Muscle of back (tissue), 11 donors: ENCODE measurements around the gene ARID3C. TPM values are rescaled to one million over a fixed set of nuclear protein-coding genes. Genes with fewer than 3 reads are reported as not detected.
"Not testable (repeated sequence)": the region's sequence is repeated elsewhere in the genome, so short reads cannot be mapped to it uniquely, and the experiment has no call there.

Source experiments
- DNase-seq, 3 donors: peaks; one replicate each; pipeline versions ENCODE4 v3.0.0 to v3.0.0-alpha.2; 2013
- polyA plus RNA-seq, 10 donors: library from polyadenylated mRNA; unstranded; fragments of 120-200 nt; gene quantifications; one replicate each; pipeline ENCODE4 v1.2.1, GENCODE V29; 2013; ENCODE audit not compliant: insufficient read length in 10 of 10

Gene ARID3C
- polyA plus RNA-seq, 10 donors: 0.11 to 0.24 (median 0.18) TPM; not detected in 5

DNA sequence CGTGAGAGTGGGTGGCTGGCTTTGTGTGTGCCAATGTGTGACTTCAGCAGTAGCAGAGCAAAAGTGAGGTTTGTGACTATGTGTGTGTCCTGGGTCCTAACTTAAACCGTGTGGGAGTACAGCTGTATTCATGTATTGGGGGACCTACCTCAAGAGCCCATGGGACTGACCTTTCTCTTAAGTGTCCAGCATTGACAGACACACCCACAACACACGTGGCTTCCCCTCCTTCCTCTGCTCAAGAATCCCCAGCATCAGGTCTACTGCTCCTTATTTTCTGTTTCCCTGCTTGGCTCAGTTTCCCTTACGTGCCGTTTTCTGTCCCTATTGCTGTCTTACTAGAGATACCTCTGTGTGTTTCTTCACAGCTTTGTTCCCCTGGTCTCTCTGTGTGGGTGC is 23.7 kb upstream of the ARID3C start:
- DNase-seq: peak in 1 of 3 donors; percentile 55

DNA sequence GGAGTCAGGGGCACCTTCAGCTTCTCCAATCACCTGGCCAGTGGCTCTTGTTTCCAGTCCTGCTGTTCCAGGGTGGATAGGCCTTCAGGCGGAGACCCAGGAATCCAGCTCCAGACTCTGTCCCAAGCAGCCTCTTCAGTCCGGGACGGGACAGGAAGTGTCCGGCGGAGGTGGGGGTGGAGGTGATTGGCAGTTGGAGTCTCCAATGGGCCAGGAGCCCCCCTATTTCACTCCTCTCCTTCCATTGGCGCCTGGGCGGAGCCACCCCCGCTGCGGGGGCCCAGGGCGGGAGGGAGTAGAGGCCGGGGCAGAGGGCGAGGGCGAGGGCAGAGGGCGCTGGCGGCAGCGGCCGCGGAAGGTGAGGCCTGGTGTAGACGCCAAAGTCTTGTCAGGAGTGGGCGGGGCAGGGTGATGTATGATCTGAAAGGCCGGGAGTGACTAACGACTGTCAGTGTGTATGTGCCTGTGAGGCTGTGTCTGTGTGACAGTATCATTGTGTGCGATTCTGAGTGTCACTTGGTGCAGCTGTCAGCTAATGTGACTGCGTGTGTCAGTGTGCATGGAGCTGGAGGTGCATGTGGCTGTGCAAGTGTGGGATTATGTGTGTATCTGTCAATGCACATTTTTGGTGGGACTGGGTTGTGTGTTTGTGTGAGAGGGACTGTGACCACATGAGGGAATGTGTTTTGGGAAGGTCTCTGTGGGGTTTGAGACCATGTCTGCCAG is 23.2 kb upstream of the ARID3C start, which contains the start of gene IL11RA:
Gene IL11RA (plus strand): TSS at position 310 of the 726 bp plus-strand sequence. CDS start 3,033 bp downstream, outside the sequence.
- DNase-seq: peak; percentile 90 to 96 (median 91)

DNA sequence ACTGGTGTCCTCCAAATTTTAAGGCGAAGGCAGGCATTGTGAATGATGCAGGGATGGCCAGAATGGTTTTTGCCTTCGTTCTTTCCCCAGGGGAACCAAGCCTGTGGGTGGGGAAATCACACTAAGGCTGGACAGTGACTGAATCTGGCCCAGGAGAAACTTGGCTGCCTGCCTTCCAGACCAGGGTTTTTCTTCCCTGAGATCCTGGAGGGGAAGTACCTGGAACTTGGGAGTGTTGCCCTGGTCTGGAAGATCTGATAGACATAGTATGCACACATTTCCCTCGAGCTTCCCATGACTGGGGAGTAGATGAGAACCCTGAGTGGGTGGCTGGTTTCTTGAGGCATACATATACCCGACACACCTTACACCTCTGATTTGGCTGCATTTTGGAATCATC is 22.5 kb upstream of the ARID3C start:
- DNase-seq: peak in 1 of 3 donors; percentile 37

DNA sequence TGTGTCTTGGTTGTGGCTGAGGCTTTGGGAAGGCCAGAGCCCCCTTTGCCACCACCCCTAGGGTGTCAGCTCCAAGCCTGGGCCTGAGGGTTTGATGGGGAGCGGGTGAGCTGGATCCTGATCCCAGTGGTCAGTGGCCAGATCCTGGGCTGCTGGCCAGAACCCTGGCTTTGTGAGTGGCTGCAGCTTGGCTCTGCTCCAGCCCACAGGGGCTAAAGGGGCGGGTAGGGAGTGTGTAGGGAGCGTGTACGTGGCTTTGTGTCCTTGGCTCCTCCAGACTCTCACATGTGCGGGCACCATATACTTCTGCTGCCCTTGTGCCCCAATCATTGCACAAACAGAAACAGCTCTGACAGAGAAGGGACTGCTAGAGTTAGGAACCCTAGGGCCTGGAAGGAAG is 21.9 kb upstream of the ARID3C start:
- peak in 1 of 3 donors; percentile 29 for DNase-seq

DNA sequence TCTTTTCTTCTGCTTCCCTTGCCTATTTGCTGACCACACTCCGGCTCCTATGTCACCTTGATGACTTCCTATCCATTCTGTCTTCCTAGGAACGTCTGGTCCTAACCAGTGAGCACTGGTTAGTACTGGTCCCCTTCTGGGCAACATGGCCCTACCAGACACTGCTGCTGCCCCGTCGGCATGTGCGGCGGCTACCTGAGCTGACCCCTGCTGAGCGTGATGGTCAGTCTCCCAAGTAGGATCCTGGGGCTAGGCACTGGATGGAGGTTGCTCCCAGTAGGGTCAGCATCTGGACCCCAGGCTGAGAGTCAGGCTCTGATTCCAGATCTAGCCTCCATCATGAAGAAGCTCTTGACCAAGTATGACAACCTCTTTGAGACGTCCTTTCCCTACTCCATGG is 19.8 kb upstream of the ARID3C start:
- no peak for DNase-seq

DNA sequence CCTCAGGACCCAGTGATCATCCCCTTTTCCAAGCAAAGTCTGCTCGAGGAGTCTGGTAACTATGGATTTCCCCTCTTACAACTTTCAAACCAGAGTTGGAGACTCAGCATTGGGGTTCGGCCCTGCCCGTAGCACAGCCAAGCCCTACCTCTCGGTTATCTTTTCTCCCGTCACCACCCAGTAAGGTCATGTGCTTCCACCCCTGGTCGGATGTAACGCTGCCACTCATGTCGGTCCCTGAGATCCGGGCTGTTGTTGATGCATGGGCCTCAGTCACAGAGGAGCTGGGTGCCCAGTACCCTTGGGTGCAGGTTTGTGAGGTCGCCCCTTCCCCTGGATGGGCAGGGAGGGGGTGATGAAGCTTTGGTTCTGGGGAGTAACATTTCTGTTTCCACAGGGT is 18.8 kb upstream of the ARID3C start:
- DNase-seq: no peak

DNA sequence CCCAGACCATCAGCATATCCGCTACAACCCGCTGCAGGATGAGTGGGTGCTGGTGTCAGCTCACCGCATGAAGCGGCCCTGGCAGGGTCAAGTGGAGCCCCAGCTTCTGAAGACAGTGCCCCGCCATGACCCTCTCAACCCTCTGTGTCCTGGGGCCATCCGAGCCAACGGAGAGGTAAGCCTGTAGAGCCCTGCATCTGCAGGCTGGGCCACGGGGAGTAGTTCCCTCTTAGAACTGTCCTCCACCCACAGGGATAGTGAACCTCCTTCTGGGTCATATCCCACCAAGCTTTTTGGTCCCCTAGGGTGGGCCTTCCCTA is 18.2 kb upstream of the ARID3C start:
- DNase-seq: no peak

DNA sequence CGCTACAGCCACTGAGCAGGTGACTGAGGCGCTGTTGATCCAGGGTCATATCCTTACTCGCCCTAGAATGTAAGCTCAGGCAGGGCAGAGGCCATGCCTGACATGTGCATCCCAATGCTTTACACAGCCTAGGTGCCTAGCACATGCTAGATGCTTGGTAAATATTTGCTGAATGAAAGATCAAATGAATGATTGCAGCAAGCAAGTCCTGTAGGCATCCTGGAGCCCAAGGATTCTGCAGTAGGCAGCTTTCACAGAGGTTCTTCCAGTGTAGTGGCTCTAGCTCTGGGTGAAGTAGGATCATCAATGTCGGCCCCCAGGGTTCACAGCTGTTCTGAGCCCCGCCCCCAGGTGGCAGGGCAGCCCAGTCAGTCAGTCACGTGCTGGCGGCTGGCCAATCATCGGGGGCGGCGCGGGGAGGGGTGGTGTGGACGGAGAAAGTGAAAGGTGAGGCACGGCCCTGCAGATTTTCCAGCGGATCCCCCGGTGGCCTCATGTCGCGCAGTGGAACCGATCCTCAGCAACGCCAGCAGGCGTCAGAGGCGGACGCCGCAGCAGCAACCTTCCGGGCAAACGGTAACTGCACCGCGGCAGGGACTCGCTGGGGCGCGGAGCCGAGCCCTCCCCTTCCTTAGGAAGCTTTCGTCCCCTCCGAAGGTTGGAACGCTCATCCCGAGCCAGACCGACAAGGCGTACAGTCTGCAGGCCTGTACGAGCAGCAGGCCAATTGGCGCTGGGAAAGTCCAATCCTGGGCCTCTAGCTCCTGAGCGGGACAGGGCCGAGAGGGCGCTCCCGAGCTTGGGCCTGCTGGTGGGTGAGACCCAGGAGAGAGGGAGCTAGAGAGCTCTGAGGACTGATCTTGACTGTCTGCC is 17.6 kb upstream of the ARID3C start, which contains the start of gene GALT:
Gene GALT (plus strand): TSS at position 465 of the 873 bp plus-strand sequence. CDS start 30 bp downstream, at position 495.
- DNase-seq: peak; percentile 88 to 95 (median 88)

DNA sequence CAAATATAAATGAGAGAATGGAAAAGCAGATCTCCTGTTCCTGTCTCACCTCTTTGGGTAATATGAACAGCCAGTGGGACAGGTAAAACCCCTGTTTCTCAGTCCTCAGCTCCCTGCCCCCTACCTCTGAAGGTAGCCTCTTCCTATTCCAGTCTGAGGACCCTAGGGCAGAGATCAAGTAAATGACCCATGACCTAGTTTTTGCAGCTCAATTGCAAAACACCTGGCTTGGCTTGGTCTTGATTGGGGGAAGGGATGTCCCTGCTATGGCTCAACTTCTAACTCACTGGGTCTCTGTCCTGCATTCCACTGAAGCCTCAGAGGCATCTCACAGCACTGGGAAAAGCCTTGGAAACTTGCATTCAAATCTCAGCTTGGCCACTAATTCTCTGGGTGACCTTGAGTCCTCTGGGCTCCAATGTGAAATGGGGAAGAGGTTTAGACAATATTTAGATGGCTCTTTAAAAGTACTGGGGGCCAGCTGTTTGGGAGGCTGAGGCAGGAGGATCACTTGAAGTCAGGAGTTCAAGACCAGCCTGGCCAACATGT is 16.0 kb upstream of the ARID3C start:
- no peak for DNase-seq

DNA sequence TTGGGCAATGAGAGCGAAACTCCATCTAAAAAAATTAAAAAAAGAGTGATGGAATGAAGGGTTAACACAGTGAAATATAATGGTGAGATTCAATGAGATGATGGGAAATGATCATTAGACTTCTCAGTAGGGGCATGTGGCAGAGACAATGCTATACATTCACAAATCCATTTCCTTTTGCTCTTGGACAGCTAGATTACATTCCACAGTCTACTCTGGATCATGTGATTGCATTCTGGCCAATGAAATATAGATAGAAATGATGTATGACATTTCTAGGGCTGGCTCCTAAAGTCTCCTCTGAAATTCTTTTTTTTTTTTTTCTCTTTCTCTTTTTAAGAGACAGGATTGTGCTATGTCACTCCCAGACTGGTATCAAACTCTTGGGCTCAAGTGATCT is 13.8 kb upstream of the ARID3C start:
- DNase-seq: no peak

DNA sequence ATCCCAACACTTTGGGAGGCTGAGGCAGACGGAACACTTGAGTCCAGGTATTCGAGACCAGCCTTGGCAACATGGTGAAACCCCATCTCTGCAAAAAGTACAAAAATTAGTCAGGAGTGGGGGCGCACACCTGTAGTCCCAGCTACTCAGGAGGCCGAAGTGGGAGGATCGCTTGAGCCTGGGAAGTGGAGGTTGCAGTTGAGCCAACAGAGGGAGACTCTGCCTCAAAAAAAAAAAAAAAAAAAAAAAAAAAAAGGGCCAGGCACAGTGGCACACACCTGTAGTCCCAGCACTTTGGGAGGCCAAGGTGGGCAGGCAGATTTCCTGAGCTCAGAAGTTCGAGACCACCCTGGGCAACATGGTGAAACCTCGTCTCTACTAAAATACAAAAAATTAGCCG is 10.5 kb upstream of the ARID3C start:
- DNase-seq: not testable (repeated sequence)

DNA sequence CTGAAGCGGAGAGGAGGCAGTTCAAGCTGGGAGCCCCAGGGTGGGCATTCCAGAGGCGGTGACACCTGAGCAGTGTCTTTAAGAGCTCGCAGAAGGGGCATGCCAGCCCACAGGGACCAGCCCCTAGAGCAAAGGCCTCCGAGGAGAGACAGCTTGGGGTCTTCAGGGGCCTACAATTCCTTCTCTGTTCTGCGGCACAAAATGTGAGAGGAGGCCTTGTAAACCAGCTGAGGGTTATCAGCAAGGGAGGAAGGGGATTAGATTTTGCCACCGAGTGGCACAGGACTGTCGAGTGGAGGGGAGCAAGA is 9.2 kb upstream of the ARID3C start:
- DNase-seq: no peak

DNA sequence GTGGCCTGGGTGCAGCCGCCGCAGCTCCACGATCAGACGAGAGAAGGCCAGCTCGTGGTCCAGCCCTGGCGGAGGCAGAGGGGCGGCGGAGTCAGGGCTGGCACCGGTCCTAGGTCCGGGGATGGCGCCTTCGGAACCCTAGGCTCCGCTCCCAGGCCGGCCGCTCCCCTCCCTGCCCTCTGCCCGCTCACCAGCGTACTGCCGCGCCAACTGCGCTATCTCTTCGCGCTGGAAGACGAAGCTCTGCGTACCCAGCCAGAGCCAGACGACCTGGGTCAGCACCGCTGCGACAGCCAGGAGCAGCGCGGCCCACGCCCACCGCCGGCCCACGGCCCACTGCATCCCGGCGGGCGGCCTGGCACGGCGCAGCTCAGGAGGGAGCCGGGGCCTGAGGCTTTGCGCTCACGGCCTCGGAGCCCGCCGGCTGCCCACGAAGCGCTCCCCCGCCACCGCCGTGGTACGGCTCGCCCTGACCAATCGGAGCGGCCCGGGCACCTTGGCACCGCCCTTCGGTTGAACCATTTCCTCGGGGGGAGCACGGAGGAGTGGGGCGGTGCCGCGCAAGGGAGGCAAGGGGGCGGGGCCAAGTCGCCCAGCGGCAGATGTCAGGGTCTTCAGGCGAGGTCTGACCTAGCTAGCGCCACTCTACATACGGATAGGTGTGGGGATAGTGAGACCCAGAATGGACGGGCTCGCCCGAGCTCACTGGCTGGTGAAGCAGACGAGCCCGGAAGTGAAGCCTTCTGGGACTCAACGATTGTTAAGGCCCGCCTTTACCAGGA is 8.7 kb upstream of the ARID3C start, which contains the start of gene SIGMAR1:
Gene SIGMAR1 (minus strand): TSS at position 432 of the 782 bp plus-strand sequence. CDS start 90 bp downstream, at position 342.
- peak; percentile 93 to 97 (median 93) for DNase-seq

DNA sequence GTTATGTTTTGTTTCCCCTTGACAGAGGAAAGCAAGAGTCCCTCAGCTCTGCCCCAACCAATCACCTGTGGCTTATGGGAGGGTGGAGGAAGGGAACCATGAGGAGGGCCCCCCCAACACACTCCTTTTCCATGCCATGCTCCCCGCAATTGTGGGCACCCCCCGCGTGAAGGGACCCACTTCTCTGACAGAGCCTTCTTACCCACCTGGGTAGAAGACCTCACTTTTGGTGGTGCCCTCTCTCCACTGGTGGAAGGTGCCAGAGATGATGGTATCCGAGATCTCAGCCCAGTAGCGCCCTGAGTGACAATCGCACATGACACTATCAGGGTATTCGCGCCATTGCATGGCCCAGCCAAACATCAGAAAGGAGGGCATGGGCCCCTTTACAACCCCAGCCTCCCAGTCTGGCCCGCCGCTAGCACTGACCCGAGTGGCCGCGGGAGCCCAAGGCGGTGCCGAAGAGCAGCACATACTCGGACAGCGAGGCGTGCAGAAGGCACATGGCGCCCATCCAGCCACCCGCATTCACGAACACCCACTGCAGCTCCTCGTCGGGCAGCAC is 8.0 kb upstream of the ARID3C start:
- no peak for DNase-seq

DNA sequence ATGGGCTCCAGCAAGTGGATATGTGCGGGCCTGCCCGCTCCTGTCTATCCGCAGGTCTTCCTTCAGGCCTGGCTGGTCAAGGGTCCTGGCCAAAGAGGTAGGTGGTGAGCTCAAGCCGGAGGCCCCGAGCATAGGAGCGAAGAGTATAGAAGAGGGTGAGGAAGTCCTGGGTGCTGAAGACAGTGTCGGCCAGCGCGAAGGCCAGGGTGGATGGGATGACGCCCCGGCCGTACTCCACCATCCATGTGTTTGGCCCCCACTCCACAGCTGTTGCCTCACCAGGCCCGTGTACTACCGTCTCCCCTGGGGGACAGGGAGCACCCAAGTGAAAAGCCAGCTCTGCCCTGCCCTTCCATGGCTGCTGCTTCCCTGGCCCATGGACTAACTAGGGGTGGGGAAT is 6.7 kb upstream of the ARID3C start:
- no peak for DNase-seq

DNA sequence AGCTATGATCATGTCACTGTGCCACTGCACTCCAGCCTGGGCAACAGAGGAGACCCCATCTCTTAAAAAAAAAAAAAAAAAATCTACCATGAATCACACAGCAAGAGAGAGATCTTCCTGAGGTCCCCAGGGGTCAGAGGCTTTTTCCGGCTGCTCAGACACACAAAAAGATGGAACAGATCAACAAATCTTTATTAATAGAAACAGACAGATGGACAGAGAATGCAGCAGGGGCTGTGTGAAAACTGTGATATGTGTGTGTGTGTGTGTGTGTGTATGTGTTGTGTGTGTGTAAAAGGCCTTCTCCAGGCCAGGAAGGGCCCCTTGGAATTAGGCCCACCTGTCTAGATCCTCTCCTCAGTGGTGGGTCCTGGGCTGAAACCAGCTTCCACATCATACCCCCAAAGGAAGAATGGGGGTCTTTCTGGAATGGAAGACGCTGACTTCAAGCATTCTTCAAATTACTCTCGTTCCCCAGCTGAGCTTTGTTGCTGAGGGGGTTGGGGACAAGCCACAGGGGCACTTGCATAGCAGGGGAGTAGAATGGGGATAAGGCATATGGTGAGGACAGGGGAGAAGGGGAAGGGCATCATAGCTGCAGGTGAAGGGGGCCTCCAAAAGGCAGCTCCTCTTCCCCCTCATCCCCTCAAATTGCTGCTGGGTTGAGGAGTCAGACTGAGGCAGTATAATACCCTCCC is 5.8 kb upstream of the ARID3C start:
- no peak for DNase-seq

DNA sequence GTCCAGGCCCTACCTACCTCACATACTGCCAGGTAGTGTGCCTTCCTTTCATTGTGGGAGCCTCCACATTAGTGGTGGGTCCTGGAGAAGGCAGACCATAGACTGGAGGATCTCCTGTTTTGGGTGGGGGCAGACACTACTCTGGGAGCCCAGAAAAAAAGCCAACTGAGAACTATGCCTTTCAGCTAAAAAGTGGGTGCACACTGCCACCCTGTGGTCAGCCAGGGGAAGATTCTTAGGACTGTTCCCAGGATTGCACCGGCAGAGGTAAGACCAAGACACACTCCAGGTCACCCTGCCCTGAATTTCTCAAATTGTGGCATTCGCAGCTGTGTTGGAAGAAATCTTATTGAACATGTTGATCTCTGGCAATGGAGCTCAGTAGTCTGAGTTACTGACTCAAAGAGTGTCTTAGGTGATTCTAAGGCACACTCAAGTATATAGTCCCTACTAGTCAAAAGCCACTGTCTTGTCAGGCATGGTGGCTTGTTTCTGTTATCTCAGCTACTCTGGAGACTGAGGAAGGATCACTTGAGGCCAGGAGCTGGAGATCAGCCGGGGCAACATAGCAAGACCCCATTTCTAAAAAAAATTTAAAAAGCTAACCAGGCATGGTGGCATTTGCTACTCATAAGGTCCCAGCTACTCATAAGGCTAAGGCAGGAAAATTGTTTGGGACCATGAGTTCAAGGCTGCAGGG is 5.1 kb upstream of the ARID3C start:
- DNase-seq: peak in 2 of 3 donors; percentile 67 to 78

DNA sequence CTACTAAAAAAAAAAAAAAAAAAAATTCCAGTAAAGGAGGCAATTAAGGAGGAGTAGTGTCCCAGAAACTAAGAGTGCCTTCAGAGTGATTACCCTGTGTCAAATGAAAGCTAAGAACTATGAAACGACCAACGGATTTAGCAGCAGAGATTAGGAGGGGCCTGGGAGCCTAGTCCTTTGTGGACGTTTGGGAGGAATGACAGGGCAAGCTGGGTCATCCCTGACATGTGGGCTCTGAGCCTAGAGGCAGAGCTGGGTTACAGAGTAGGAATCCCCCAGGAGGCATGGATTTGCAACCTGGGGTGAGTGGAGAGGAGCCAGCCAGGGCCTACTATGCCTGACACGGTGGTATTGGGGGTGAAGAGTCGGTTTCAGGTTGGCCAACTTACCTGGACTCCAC is 4.3 kb upstream of the ARID3C start:
- no peak for DNase-seq

DNA sequence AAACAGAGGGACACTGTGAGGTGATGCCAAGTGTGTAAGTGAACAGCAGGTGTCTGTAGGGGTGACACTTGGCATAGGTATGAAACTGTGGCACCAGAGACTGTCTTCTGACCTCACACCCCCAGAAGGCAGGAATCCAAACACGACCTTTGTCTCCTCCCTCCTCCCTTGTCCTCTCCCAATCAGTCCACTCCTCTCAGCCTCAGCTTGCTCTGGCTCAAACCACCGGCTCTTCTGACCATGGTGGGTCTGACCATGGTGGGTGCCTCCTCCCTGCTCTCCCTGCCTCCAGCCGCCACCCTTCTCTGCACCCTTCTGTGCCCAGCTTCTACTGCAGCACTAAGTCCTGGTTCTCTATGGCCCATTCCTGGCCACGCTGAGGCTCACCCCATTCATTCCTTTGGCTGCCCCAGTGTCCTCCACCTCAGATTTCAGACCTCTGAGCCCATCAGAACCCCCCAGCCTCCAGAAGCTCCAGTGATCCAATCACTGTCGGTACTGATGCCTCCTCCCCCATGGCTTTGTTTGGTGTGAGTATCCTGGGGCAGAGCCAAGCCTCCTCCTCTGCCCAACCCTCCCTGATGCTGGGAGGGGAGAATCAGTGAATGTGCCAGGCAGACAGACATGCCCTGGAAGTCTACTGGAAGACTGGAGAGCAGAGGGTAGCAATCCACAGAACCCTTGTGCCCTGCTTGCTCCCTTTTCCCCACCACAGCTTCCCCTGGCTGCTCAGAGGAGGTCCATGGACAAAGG is 1.7 kb upstream of the ARID3C start:
- DNase-seq: no peak

DNA sequence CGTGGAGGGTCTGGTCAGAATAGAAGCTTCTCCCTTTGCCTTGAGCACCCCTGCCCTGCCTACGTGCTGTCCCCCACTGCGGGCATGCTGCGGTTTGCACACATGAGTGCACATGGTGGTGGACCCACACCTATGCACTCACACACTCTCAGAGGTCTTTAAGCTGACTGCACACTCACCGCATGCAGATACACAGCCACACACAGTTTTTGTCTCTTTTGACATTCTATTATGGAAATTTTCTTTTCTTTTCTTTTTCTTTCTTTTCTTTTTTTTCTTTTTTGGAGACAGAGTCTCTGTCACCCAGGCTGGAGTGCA is 584 bp upstream of the ARID3C start:
- DNase-seq: no peak
